Gastrocnemius medialis (tissue), 4 donors: Measurements from ENCODE around the gene TUBA8.

ENCODE experiments used
- CTCF ChIP-seq, 5 experiments: fragments of 450-650 bp in 3 of 5; fragments of 200-600 bp in 2 of 5; sonication (generic) in 2 of 5; IDR thresholded peaks in 4 of 5; conservative IDR thresholded peaks in 1 of 5; 1 replicate in 4 of 5; 2 replicates in 1 of 5; pipeline ENCODE4 v1.5.1; 2016 to 2019; ENCODE audit warnings: antibody characterized with exemption in 5 of 5, mild to moderate bottlenecking in 3 of 5, moderate library complexity in 3 of 5
- POLR2A ChIP-seq, 2 donors: fragments of 450-650 bp; IDR thresholded peaks; one replicate each; pipeline ENCODE4 v1.6.1; 2017; ENCODE audit warnings: antibody characterized with exemption in 2 of 2, mild to moderate bottlenecking in 2 of 2, moderate library complexity in 2 of 2

- TF ChIP-seq CTCF (IDR thresholded peaks at IDR 0.05 in 4 of 5, conservative IDR thresholded peaks at IDR 0.05 in 1 of 5) (no peak), POLR2A (IDR thresholded peaks at IDR 0.05) (no peak)
Observed at GRCh38 chr22:18120857-18121256, 10.2 kb downstream of the TUBA8 start.
